ENCODE results near the gene RASSF8. TPM values are rescaled to one million over a fixed set of nuclear protein-coding genes. Genes with fewer than 3 reads are reported as not detected.

Gene RASSF8
- total RNA-seq, 4 donors from 2014 or later, result 93.2 to 127 (median 111) TPM

- no peak overlapping the region for H3K4me3 ChIP-seq
- H3K27ac ChIP-seq, result no peak overlapping the region
- ATAC-seq, result no peak
- H3K36me3 ChIP-seq, result peaks cover 0 to 8% of the 10 kb centered on the region in 2 donors
- H3K27me3 ChIP-seq, result no peaks in the 10 kb centered on the region
- no peaks in the 10 kb centered on the region for H3K4me1 ChIP-seq
- 83 to 96% methylated on average over 3 of the region's 4 CpGs for WGBS, 2 donors (ENCODE audit: low coverage in 1 of 2)
- no peak for TF ChIP-seq POLR2AphosphoS5 (IDR thresholded peaks at IDR 0.05)
- TF ChIP-seq, protein P1, sequence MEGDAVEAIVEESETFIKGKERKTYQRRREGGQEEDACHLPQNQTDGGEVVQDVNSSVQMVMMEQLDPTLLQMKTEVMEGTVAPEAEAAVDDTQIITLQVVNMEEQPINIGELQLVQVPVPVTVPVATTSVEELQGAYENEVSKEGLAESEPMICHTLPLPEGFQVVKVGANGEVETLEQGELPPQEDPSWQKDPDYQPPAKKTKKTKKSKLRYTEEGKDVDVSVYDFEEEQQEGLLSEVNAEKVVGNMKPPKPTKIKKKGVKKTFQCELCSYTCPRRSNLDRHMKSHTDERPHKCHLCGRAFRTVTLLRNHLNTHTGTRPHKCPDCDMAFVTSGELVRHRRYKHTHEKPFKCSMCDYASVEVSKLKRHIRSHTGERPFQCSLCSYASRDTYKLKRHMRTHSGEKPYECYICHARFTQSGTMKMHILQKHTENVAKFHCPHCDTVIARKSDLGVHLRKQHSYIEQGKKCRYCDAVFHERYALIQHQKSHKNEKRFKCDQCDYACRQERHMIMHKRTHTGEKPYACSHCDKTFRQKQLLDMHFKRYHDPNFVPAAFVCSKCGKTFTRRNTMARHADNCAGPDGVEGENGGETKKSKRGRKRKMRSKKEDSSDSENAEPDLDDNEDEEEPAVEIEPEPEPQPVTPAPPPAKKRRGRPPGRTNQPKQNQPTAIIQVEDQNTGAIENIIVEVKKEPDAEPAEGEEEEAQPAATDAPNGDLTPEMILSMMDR (IDR thresholded peaks at IDR 0.05), result no peak
- no peak for TF ChIP-seq POLR2A (IDR thresholded peaks at IDR 0.05)
- no peak for TF ChIP-seq EP300 (IDR thresholded peaks at IDR 0.05)
- H3K9me3 ChIP-seq, result no peaks in the 10 kb centered on the region
Measured at GRCh38 chr12:25949343-25949742, 9.1 kb upstream of the RASSF8 start.

DNA sequence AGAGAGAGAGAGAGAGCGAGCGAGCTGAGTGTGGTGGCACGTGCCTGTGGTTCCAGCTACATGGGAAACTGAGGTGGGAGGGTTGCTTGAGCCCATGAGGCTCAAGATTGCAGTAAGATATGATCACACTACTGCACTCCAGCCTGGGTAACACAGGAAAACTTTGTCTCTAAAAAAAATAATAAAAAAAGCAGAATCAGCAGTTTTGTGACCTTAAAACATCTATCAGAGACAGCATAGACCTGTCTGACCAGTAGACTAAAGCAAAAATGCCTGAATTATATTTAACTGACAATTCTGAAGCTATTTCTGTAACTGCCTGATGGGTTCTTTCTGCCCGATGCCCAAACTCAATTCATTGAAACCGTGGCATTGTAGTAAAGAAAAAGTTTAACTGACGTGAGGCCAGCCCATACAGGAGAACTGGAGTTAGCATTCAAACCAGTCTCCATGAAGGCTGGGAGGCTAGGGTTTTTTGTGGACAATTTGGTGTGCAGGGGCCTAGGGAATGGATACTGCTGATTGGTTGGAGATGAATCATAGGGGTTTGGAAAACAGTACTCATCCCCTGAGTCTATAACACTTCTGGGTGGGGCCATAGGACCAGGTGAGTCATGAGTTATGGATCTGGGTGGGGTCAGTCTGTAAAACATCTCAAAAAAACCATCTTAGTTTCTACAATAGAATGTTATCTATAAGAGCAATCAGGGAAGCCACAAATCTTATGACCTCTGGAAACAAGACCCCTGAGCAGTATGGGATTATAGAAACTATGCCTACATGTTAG is 8.0 kb upstream of the RASSF8 start:
- WGBS, 2 donors (ENCODE audit: low coverage in 1 of 2), result 89 to 100% methylated on average over 2 to 5 of the region's 6 CpGs
- TF ChIP-seq EP300 (IDR thresholded peaks at IDR 0.05) (no peak), POLR2AphosphoS5 (IDR thresholded peaks at IDR 0.05) (no peak), POLR2A (IDR thresholded peaks at IDR 0.05) (no peak)
- TF ChIP-seq, protein P1 (IDR thresholded peaks at IDR 0.05), result no peak
- Histone ChIP-seq H3K4me3 (no peak overlapping the region), H3K27me3 (no peaks in the 10 kb centered on the region), H3K9me3 (no peaks in the 10 kb centered on the region), H3K27ac (no peak overlapping the region), H3K36me3 (peaks cover 0 to 16% of the 10 kb centered on the region in 2 donors), H3K4me1 (no peaks in the 10 kb centered on the region)
- no peak for ATAC-seq

DNA sequence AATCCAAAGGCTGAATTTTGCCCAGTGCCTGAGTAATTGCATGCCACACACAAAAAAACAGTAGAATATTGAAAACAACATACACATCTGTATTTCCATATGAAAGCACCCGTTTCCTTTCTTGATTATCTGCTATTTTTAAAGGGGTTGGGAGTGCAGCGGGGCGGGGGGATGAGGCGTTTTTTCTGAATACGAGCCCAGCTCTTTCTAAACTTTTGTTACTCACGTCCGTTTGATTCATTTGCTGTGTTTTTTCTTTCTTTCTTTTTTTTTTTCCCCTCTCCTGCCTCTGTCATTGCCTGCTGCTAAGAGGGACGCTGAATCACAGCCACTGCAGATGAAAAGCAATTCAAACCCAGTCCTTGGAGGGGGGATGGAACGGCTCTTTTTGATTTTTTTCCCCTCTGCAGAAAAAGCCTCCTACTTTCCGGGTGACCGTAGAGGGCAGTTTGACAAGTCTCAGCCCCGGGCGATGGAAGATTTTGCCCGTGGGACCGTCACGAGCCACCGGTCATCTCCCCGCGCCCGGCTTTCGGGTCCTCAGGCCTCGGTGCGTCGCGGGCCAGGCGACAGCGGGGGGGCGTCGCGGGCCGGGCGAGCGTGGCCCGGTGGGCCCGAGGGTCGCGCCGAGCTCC is 572 bp upstream of the RASSF8 start:
- Histone ChIP-seq H3K9me3 (no peaks in the 10 kb centered on the region), H3K27ac (peak overlapping the region; percentile 93 to 99 (median 96)), H3K4me1 (peaks cover 9 to 43% (median 12%) of the 10 kb centered on the region in 3 donors), H3K27me3 (no peaks in the 10 kb centered on the region), H3K4me3 (peak overlapping the region; percentile 78 to 99), H3K36me3 (peaks cover 0 to 11% of the 10 kb centered on the region in 2 donors)
- ATAC-seq, result peak; percentile 37
- no peak for TF ChIP-seq POLR2AphosphoS5 (IDR thresholded peaks at IDR 0.05)
- peak in 1 of 2 donors; percentile 4 for TF ChIP-seq POLR2A (IDR thresholded peaks at IDR 0.05)
- TF ChIP-seq, protein P1 (IDR thresholded peaks at IDR 0.05), result peak in 2 of 4 experiments; percentile 9 to 20
- TF ChIP-seq EP300 (IDR thresholded peaks at IDR 0.05), result no peak
- WGBS, 2 donors (ENCODE audit: low coverage in 1 of 2), result 1 to 2% methylated on average over 7 to 13 of the region's 38 CpGs

DNA sequence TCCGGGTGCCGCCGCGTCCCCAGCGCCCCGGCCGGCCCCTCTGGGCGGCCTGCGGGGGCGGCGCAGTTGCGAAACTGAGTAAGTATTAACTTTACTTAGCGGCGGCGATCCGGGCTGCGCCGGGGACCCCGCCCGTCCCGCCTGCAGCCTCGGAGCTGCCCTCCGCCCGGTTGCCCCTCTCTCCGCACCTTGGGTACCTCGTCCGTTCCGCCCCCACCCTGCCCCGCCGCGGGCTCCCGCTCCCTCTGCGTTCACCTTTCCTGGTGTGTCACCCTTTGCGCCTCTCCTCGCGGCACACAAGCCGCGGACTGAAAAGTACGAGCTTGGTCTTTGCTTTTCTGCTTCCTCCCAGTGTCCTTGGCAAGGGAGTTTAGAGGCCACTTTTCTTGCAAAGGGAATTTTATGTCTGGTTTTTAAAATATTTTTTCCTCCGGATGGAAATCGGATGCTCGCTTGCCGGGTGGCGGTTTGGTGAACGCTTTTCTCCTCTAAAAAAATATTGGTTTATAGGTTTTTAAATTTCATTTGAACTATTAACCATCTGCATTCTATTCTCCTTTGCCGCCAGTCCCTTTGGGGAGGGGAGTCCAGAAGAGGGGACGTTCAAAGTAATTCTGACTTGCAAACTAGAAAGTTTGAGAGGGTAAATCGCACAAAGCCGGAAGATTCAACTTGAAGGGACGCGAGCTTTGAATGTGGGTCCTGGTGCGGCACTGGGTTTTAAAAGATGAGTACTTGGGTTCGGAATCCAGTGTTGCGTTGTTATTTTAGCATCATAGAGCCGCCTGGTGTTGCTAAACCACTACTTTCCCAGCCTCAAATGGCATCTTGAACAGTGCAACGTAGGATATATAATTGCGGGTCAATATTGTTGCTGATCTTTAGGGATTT is 834 bp downstream of the RASSF8 start:
- no peaks in the 10 kb centered on the region for H3K27me3 ChIP-seq
- H3K36me3 ChIP-seq, result peaks cover 0 to 8% of the 10 kb centered on the region in 2 donors
- H3K4me1 ChIP-seq, result peaks cover 13 to 57% (median 17%) of the 10 kb centered on the region in 3 donors
- H3K9me3 ChIP-seq, result no peaks in the 10 kb centered on the region
- 0 to 2% methylated on average over 18 to 30 of the region's 57 CpGs for WGBS, 2 donors (ENCODE audit: low coverage in 1 of 2)
- TF ChIP-seq, protein P1 (IDR thresholded peaks at IDR 0.05), result peak in 3 of 4 experiments; percentile 13 to 36 (median 25)
- TF ChIP-seq POLR2AphosphoS5 (IDR thresholded peaks at IDR 0.05) (peak; percentile 85), POLR2A (IDR thresholded peaks at IDR 0.05) (peak; percentile 25 to 32), EP300 (IDR thresholded peaks at IDR 0.05) (no peak)
- peak overlapping the region; percentile 78 to 99 for H3K4me3 ChIP-seq
- peak; percentile 51 for ATAC-seq
- peak overlapping the region; percentile 93 to 99 (median 96) for H3K27ac ChIP-seq
